Mucosa of descending colon (tissue), 3 donors: ENCODE data around the gene DPEP2. TPM values are rescaled to one million over a fixed set of nuclear protein-coding genes. Genes with fewer than 3 reads are reported as not detected.
"Not testable (repeated sequence)": the region's sequence is repeated elsewhere in the genome, so short reads cannot be mapped to it uniquely, and the experiment has no call there.

Experiments
- ATAC-seq: fragments of 200-7000 bp; cut with Tn5 transposase; one replicate; pipeline ENCODE4 v1.9.1; 2020; ENCODE audit warnings: mild to moderate bottlenecking, moderate library complexity
- DNase-seq, 3 donors: peaks; one replicate each; pipeline ENCODE4 v3.0.0-alpha.2; 2020
- H3K36me3 ChIP-seq: fragments of 200-600 bp; one replicate; pipeline ENCODE4 v1.8.0; 2021; ENCODE audit warnings: low read depth, mild to moderate bottlenecking
- H3K4me1 ChIP-seq: fragments of 200-600 bp; one replicate; pipeline ENCODE4 v1.8.0; 2021; ENCODE audit warnings: low read depth, mild to moderate bottlenecking
- H3K4me3 ChIP-seq: fragments of 200-600 bp; one replicate; pipeline ENCODE4 v1.8.0; 2021; ENCODE audit warnings: mild to moderate bottlenecking
- H3K9me3 ChIP-seq: fragments of 200-600 bp; one replicate; pipeline ENCODE4 v1.8.0; 2021; ENCODE audit warnings: mild to moderate bottlenecking
- CTCF ChIP-seq: fragments of 200-600 bp; IDR thresholded peaks from one replicate; pipeline ENCODE4 v1.8.0; 2022; ENCODE audit warnings: antibody characterized with exemption, mild to moderate bottlenecking
- intact Hi-C, 2 donors: fragments of 100-400 bp; cut with DNase I in 1 of 2; cut with micrococcal nuclease in 1 of 2; formaldehyde crosslinking; loops; one replicate each; pipeline versions ENCODE4 v1.11.0 to v1.11.1; 2022; cut with DNase I, micrococcal nuclease
- total RNA-seq, 3 donors: library from RNA; stranded (reverse); fragmentation: NEBNext Ultra II Directional in 2 of 3; extraction: Animal tissue kit (Norgen Biotek cat#: 25700) in 2 of 3; gene quantifications; one replicate each; pipeline versions ENCODE4 v1.2.1 to v1.2.4, GENCODE V29; 2021 to 2023
- donor health status: DM: no; HTN: no; CAD: no; lungs with moderate emphysema.
- donor health status: DM: no; HTN: no; CAD: no.
- donor health status: DM: no; HTN: yes; CAD: no.

DPEP2 gene
- total RNA-seq, 3 donors from 2014 or later: 1.5 to 2.8 (median 1.6) TPM

- ATAC-seq (peak; percentile 3), DNase-seq (peak in 1 of 3 donors; percentile 57)
- H3K36me3 ChIP-seq: no peaks in the 10 kb centered on the region
- no peak overlapping the region for H3K4me3 ChIP-seq
- intact Hi-C loops: no loop called here
- peaks cover 8% of the 10 kb centered on the region for H3K4me1 ChIP-seq
- no peaks in the 10 kb centered on the region for H3K9me3 ChIP-seq
- no peak for TF ChIP-seq CTCF
These were observed 56.6 kb downstream of the DPEP2 start for GRCh38 chr16:67942510-67943255.

- DNase-seq (peak in 1 of 3 donors; percentile 43), ATAC-seq (peak; percentile 65)
- peak; percentile 60 for TF ChIP-seq CTCF
- intact Hi-C loops: no loop called here
- no peaks in the 10 kb centered on the region for H3K9me3 ChIP-seq
- H3K4me1 ChIP-seq: peaks cover 12% of the 10 kb centered on the region
- no peak overlapping the region for H3K4me3 ChIP-seq
- H3K36me3 ChIP-seq: no peaks in the 10 kb centered on the region
These were observed 57.1 kb downstream of the DPEP2 start for GRCh38 chr16:67942200-67942509.

GRCh38 chr16:67941469-67942199 is 57.6 kb downstream of the DPEP2 start:
- H3K4me3 ChIP-seq: no peak overlapping the region

GRCh38 chr16:67940446-67941089 is 58.7 kb downstream of the DPEP2 start:
- DNase-seq (no peak), ATAC-seq (no peak)
- H3K36me3 ChIP-seq: no peaks in the 10 kb centered on the region
- intact Hi-C loops: no loop called here
- H3K9me3 ChIP-seq: no peaks in the 10 kb centered on the region
- TF ChIP-seq CTCF: no peak
- peaks cover 15% of the 10 kb centered on the region for H3K4me1 ChIP-seq
- no peak overlapping the region for H3K4me3 ChIP-seq

More at GRCh38 chr16:67941469-67942199, 57.6 kb downstream of the DPEP2 start:
- no peaks in the 10 kb centered on the region for H3K9me3 ChIP-seq
- peaks cover 15% of the 10 kb centered on the region for H3K4me1 ChIP-seq
- H3K36me3 ChIP-seq: no peaks in the 10 kb centered on the region
- no peak for TF ChIP-seq CTCF
- no peak for ATAC-seq
- DNase-seq: no peak
- intact Hi-C loops: no loop called here

- no peak for TF ChIP-seq CTCF
- no peaks in the 10 kb centered on the region for H3K36me3 ChIP-seq
- intact Hi-C loops: loop anchor here in 1 of 2 donors (10.0 kb wide), 1 partner anchor 55 kb away; the partner anchor contains the start of gene NRN1L
- no peak overlapping the region for H3K4me3 ChIP-seq
- DNase-seq: peak; percentile 73 to 83 (median 80)
- ATAC-seq: no peak
- H3K9me3 ChIP-seq: no peaks in the 10 kb centered on the region
- H3K4me1 ChIP-seq: peaks cover 21% of the 10 kb centered on the region
These were observed 59.5 kb downstream of the DPEP2 start for GRCh38 chr16:67939507-67940445.

- H3K9me3 ChIP-seq, H3K36me3 ChIP-seq, H3K4me3 ChIP-seq, ATAC-seq, DNase-seq: not testable (repeated sequence)
- intact Hi-C loops: loop anchor here in 1 of 2 donors (10.0 kb wide), 1 partner anchor 53 kb away; the partner anchor contains the start of gene NRN1L
- H3K4me1 ChIP-seq: peaks cover 22% of the 10 kb centered on the region
These were observed 61.6 kb downstream of the DPEP2 start for GRCh38 chr16:67937713-67938112.
